Trophoblast cell (in vitro differentiated cells and primary cell): ENCODE data around the gene MCM5.
"Not testable (repeated sequence)": the region's sequence is repeated elsewhere in the genome, so short reads cannot be mapped to it uniquely, and the experiment has no call there.

Experiments used
- DNase-seq, 2 donors: peaks; one replicate each; pipeline ENCODE4 v3.0.0-alpha.2; 2016
- H2AFZ ChIP-seq: 2 replicates; pipeline ENCODE4 v1.6.1; 2013; ENCODE audit warnings: low read length, moderate library complexity, mild to moderate bottlenecking; ENCODE audit not compliant: insufficient read depth, poor library complexity
- H2AK5ac ChIP-seq: 2 replicates; pipeline ENCODE4 v1.6.1; 2013; ENCODE audit warnings: mild to moderate bottlenecking, low read length
- H2BK120ac ChIP-seq: 2 replicates; pipeline ENCODE4 v1.6.1; 2013; ENCODE audit warnings: low read length, mild to moderate bottlenecking, moderate library complexity; ENCODE audit not compliant: insufficient read depth, poor library complexity
- H2BK12ac ChIP-seq: 2 replicates; pipeline ENCODE4 v1.6.1; 2013; ENCODE audit warnings: mild to moderate bottlenecking, low read length, moderate library complexity
- H2BK5ac ChIP-seq: 2 replicates; pipeline ENCODE4 v1.6.1; 2013; ENCODE audit warnings: low read length, low read depth, moderate library complexity, mild to moderate bottlenecking; ENCODE audit not compliant: poor library complexity
- H3K14ac ChIP-seq: 2 replicates; pipeline ENCODE4 v1.6.1; 2013; ENCODE audit warnings: mild to moderate bottlenecking, low read length
- H3K18ac ChIP-seq: 2 replicates; pipeline ENCODE4 v1.6.1; 2013; ENCODE audit warnings: mild to moderate bottlenecking, low read length
- H3K23ac ChIP-seq: 2 replicates; pipeline ENCODE4 v1.6.1; 2013; ENCODE audit warnings: low read length
- H3K27ac ChIP-seq: 2 replicates; pipeline ENCODE4 v1.5.1; 2013; ENCODE audit warnings: low read depth, mild to moderate bottlenecking, inconsistent platforms, low read length, moderate library complexity
- H3K27me3 ChIP-seq: 2 replicates; pipeline ENCODE4 v1.6.1; 2013; ENCODE audit warnings: inconsistent platforms, mild to moderate bottlenecking, low read length, moderate library complexity; ENCODE audit not compliant: insufficient read depth
- H3K36me3 ChIP-seq, 2 experiments: 1 replicate in 1 of 2; 2 replicates in 1 of 2; pipeline ENCODE4 v1.6.1; 2013; ENCODE audit warnings: low read length in 2 of 2, mild to moderate bottlenecking in 2 of 2, moderate library complexity in 1 of 2; ENCODE audit not compliant: insufficient read depth in 2 of 2, control insufficient read depth in 1 of 2
- H3K4ac ChIP-seq: 2 replicates; pipeline ENCODE4 v1.6.1; 2013; ENCODE audit warnings: low read depth, mild to moderate bottlenecking, low read length, moderate library complexity
- H3K4me1 ChIP-seq, 2 experiments: 1 replicate in 1 of 2; 2 replicates in 1 of 2; pipeline ENCODE4 v1.6.1; 2013; ENCODE audit warnings: low read length in 2 of 2, mild to moderate bottlenecking in 2 of 2, moderate library complexity in 1 of 2; ENCODE audit not compliant: insufficient read depth in 2 of 2, control insufficient read depth in 1 of 2
- H3K4me2 ChIP-seq: 2 replicates; pipeline ENCODE4 v1.6.1; 2013; ENCODE audit warnings: inconsistent platforms, mild to moderate bottlenecking, low read length, moderate library complexity
- H3K4me3 ChIP-seq: 2 replicates; pipeline ENCODE4 v1.5.1; 2013; ENCODE audit warnings: mild to moderate bottlenecking, low read depth, low read length, inconsistent platforms
- H3K79me1 ChIP-seq: one replicate; pipeline ENCODE4 v1.6.1; 2013; ENCODE audit warnings: low read length
- H3K79me2 ChIP-seq: 2 replicates; pipeline ENCODE4 v1.6.1; 2013; ENCODE audit warnings: low read length, mild to moderate bottlenecking; ENCODE audit not compliant: control insufficient read depth, insufficient read depth, poor library complexity
- H3K9ac ChIP-seq: 2 replicates; pipeline ENCODE4 v1.6.1; 2013; ENCODE audit warnings: mild to moderate bottlenecking, low read length
- H3K9me3 ChIP-seq: 2 replicates; pipeline ENCODE4 v1.6.1; 2013; ENCODE audit warnings: low read depth, mild to moderate bottlenecking, control low read depth, inconsistent platforms, low read length; ENCODE audit not compliant: insufficient read depth
- H4K12ac ChIP-seq: 2 replicates; pipeline ENCODE4 v1.6.1; 2013; ENCODE audit warnings: low read depth, mild to moderate bottlenecking, low read length, moderate library complexity
- H4K8ac ChIP-seq: 2 replicates; pipeline ENCODE4 v1.6.1; 2013; ENCODE audit warnings: low read depth, mild to moderate bottlenecking, low read length, moderate library complexity
- H4K91ac ChIP-seq: one replicate; pipeline ENCODE4 v1.6.1; 2013; ENCODE audit warnings: low read depth, mild to moderate bottlenecking, low read length, moderate library complexity
- WGBS: extraction: QIAGEN DNeasy Blood & Tissue Kit; methylation state at CpG from one replicate; pipeline ENCODE4 v1.1.7; 2013; ENCODE audit warnings: missing lambda C conversion rate; ENCODE audit not compliant: insufficient read length, insufficient coverage; ENCODE audit errors: extremely low coverage; 5-methylcytosine and 5-hydroxymethylcytosine counted together

MCM5 gene

GRCh38 chr22:35436421-35436820, 36.5 kb downstream of the MCM5 start:
- no peaks in the 10 kb centered on the region for H3K27me3 ChIP-seq
- no peak for DNase-seq
- H4K12ac ChIP-seq = no peak overlapping the region
- H3K79me1 ChIP-seq = no peaks in the 10 kb centered on the region
- no peak overlapping the region for H4K8ac ChIP-seq
- H3K18ac ChIP-seq = no peak overlapping the region
- no peak overlapping the region for H3K14ac ChIP-seq
- no peak overlapping the region for H3K27ac ChIP-seq
- H3K23ac ChIP-seq = no peak overlapping the region
- H2BK5ac ChIP-seq = no peak overlapping the region
- H3K4ac ChIP-seq = no peak overlapping the region
- H2BK12ac ChIP-seq = no peak overlapping the region
- H2AFZ ChIP-seq = no peak overlapping the region
- H3K4me1 ChIP-seq = no peaks in the 10 kb centered on the region
- H3K4me2 ChIP-seq = no peak overlapping the region
- H3K79me2 ChIP-seq = no peaks in the 10 kb centered on the region
- no peak overlapping the region for H3K4me3 ChIP-seq
- no peak overlapping the region for H2AK5ac ChIP-seq
- peaks cover 12% of the 10 kb centered on the region for H3K9me3 ChIP-seq
- no peak overlapping the region for H2BK120ac ChIP-seq
- WGBS = no CpG with 5 or more reads among the region's 5 CpGs
- H4K91ac ChIP-seq = no peak overlapping the region
- no peak overlapping the region for H3K9ac ChIP-seq
- H3K36me3 ChIP-seq = peaks cover 22 to 26% of the 10 kb centered on the region in 2 experiments

- H2BK120ac ChIP-seq = no peak overlapping the region
- WGBS = no CpG with 5 or more reads among the region's 2 CpGs
Observed at GRCh38 chr22:35437049-35437448, 37.1 kb downstream of the MCM5 start.

GRCh38 chr22:35438673-35439364, 38.9 kb downstream of the MCM5 start:
- H3K9me3 ChIP-seq, H4K91ac ChIP-seq, H2AFZ ChIP-seq, H4K12ac ChIP-seq, H3K79me2 ChIP-seq, H3K36me3 ChIP-seq, H3K79me1 ChIP-seq, H3K4ac ChIP-seq, H3K23ac ChIP-seq, H2BK12ac ChIP-seq, H3K14ac ChIP-seq, H3K27me3 ChIP-seq, H3K18ac ChIP-seq, DNase-seq, H3K4me2 ChIP-seq, H2BK5ac ChIP-seq, H3K9ac ChIP-seq, H4K8ac ChIP-seq, H3K27ac ChIP-seq, H2AK5ac ChIP-seq, H2BK120ac ChIP-seq, H3K4me3 ChIP-seq, H3K4me1 ChIP-seq: not testable (repeated sequence)
- 100% methylated on average over 3 of the region's 3 CpGs for WGBS

More at GRCh38 chr22:35437049-35437448, 37.1 kb downstream of the MCM5 start:
- H3K27ac ChIP-seq = no peak overlapping the region
- no peak overlapping the region for H3K18ac ChIP-seq
- no peaks in the 10 kb centered on the region for H3K79me2 ChIP-seq
- no peak overlapping the region for H4K12ac ChIP-seq
- no peak overlapping the region for H2BK5ac ChIP-seq
- peaks cover 12% of the 10 kb centered on the region for H3K9me3 ChIP-seq
- H3K4me1 ChIP-seq = no peaks in the 10 kb centered on the region
- no peak for DNase-seq
- H3K23ac ChIP-seq = no peak overlapping the region
- H3K4me2 ChIP-seq = no peak overlapping the region
- H3K4me3 ChIP-seq = no peak overlapping the region
- no peak overlapping the region for H3K4ac ChIP-seq
- H3K27me3 ChIP-seq = no peaks in the 10 kb centered on the region
- no peak overlapping the region for H4K8ac ChIP-seq
- H2BK12ac ChIP-seq = no peak overlapping the region
- H3K36me3 ChIP-seq = peaks cover 22% of the 10 kb centered on the region in 2 experiments
- H3K79me1 ChIP-seq = no peaks in the 10 kb centered on the region
- H3K14ac ChIP-seq = no peak overlapping the region
- no peak overlapping the region for H2AK5ac ChIP-seq
- H4K91ac ChIP-seq = no peak overlapping the region
- H2AFZ ChIP-seq = no peak overlapping the region
- no peak overlapping the region for H3K9ac ChIP-seq

GRCh38 chr22:35439365-35439717, 39.4 kb downstream of the MCM5 start:
- DNase-seq = no peak
- no peaks in the 10 kb centered on the region for H3K27me3 ChIP-seq
- no peak overlapping the region for H4K91ac ChIP-seq
- no peak overlapping the region for H3K23ac ChIP-seq
- H2AFZ ChIP-seq = no peak overlapping the region
- H2BK120ac ChIP-seq = no peak overlapping the region
- no peak overlapping the region for H3K27ac ChIP-seq
- no peak overlapping the region for H3K18ac ChIP-seq
- no peaks in the 10 kb centered on the region for H3K9me3 ChIP-seq
- H3K14ac ChIP-seq = no peak overlapping the region
- no peaks in the 10 kb centered on the region for H3K79me2 ChIP-seq
- peaks cover under 1 to 2% of the 10 kb centered on the region in 2 experiments for H3K36me3 ChIP-seq
- H3K4ac ChIP-seq = no peak overlapping the region
- no peak overlapping the region for H3K4me2 ChIP-seq
- peaks cover 0 to 2% of the 10 kb centered on the region in 2 experiments for H3K4me1 ChIP-seq
- WGBS = 100% methylated on average over 1 of the region's 1 CpG
- H3K79me1 ChIP-seq = no peaks in the 10 kb centered on the region
- no peak overlapping the region for H2BK5ac ChIP-seq
- H2BK12ac ChIP-seq = no peak overlapping the region
- no peak overlapping the region for H2AK5ac ChIP-seq
- H3K4me3 ChIP-seq = no peak overlapping the region
- H4K8ac ChIP-seq = no peak overlapping the region
- H4K12ac ChIP-seq = no peak overlapping the region
- H3K9ac ChIP-seq = no peak overlapping the region
